Progenitor cell of endocrine pancreas (in vitro differentiated cells): Measurements from ENCODE around the gene AMH. TPM values are rescaled to one million over a fixed set of nuclear protein-coding genes. Genes with fewer than 3 reads are reported as not detected.
A peak's percentile ranks its signal among the peaks of the same experiment; 100 is the strongest.

Experiments used
- DNase-seq: peaks from one replicate; pipeline ENCODE4 v3.0.0; 2021; ENCODE audit warnings: low spot score; ENCODE audit not compliant: unreplicated experiment
- H3K27ac Mint-ChIP-seq: 2 replicates; pipeline ENCODE4 v1.8.0; 2021; ENCODE audit warnings: mild to moderate bottlenecking, moderate library complexity, mixed read lengths
- H3K27me3 Mint-ChIP-seq: 2 replicates; pipeline ENCODE4 v1.8.0; 2021; ENCODE audit warnings: mixed read lengths
- H3K36me3 Mint-ChIP-seq: 2 replicates; pipeline ENCODE4 v1.8.0; 2022; ENCODE audit warnings: mixed read lengths; ENCODE audit not compliant: insufficient read depth
- H3K4me1 Mint-ChIP-seq: 2 replicates; pipeline ENCODE4 v1.8.0; 2021; ENCODE audit warnings: low read depth, mixed read lengths
- H3K4me3 Mint-ChIP-seq: 2 replicates; pipeline ENCODE4 v1.8.0; 2021; ENCODE audit warnings: low read depth, mild to moderate bottlenecking, moderate library complexity, mixed read lengths
- H3K9me3 Mint-ChIP-seq: 2 replicates; pipeline ENCODE4 v1.8.0; 2021; ENCODE audit warnings: low read depth, mixed read lengths
- total RNA-seq: library from RNA; stranded (reverse); gene quantifications from 2 replicates; pipeline ENCODE4 v1.2.1, GENCODE V29; 2021
- TF ChIP-seq, protein P1 (sequence below): fragments of 200-600 bp; sonication (generic); IDR thresholded peaks from one replicate; pipeline ENCODE4 v1.5.0; 2021; ENCODE audit warnings: antibody characterized with exemption, mild to moderate bottlenecking; ENCODE audit not compliant: unreplicated experiment

The AMH gene
- total RNA-seq, 1 donor from 2014 or later, result 58.4 TPM

DNA sequence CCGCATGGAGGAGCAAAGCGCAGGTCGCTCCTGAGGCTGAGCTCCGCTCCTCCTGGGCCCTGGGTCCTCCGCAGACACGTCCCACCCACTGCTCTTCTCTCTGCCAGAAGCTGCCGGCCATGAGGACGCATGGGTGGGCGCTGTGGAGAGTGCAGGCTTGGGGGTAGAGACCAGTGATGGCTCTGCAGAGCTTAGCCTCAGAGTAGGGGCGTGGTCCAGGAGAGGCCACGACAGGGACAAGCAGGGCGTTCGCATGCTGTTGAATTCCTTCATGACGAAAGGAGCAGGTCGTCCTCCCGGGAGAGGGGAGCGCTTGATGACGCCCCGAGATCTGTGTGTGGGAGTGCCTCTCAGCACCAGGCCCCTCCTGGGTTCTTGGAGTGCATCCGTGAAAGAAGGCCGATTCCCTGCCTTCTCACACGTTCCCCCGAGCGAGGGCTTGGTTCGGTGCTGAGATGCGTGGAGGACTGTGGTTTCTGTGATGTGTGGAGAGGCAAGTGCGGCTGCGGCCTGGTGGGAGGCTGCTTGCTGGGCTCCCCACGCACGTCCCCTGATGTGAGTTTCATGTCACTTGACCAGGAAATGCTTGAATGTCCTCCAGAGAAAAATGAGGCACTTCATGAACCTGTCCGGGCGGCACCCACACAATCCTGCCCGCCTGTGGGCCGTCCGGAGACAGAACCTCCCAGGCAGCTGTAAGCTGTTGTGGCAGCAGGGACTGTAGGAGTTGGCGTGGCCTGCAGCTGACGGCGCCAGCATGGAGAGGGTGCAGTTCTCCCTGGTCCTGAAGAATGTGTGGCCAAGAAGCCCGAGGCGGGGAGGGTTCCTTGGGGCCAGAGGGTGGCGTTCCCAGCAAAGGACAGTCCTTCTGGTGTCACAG, 8.0 kb upstream of the AMH start:
- Mint-ChIP-seq H3K27me3 (no peaks in the 10 kb centered on the region), H3K4me1 (peaks cover 33% of the 10 kb centered on the region), H3K36me3 (peaks cover 9% of the 10 kb centered on the region), H3K9me3 (no peaks in the 10 kb centered on the region), H3K4me3 (peak overlapping the region; percentile 95), H3K27ac (peak overlapping the region; percentile 92)
- TF ChIP-seq, protein P1, sequence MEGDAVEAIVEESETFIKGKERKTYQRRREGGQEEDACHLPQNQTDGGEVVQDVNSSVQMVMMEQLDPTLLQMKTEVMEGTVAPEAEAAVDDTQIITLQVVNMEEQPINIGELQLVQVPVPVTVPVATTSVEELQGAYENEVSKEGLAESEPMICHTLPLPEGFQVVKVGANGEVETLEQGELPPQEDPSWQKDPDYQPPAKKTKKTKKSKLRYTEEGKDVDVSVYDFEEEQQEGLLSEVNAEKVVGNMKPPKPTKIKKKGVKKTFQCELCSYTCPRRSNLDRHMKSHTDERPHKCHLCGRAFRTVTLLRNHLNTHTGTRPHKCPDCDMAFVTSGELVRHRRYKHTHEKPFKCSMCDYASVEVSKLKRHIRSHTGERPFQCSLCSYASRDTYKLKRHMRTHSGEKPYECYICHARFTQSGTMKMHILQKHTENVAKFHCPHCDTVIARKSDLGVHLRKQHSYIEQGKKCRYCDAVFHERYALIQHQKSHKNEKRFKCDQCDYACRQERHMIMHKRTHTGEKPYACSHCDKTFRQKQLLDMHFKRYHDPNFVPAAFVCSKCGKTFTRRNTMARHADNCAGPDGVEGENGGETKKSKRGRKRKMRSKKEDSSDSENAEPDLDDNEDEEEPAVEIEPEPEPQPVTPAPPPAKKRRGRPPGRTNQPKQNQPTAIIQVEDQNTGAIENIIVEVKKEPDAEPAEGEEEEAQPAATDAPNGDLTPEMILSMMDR, result no peak
- no peak for DNase-seq

GRCh38 chr19:2242092-2242537, 7.0 kb upstream of the AMH start:
- H3K9me3 Mint-ChIP-seq, result no peaks in the 10 kb centered on the region
- H3K4me3 Mint-ChIP-seq, result no peak overlapping the region
- peak overlapping the region; percentile 64 for H3K27ac Mint-ChIP-seq
- no peaks in the 10 kb centered on the region for H3K27me3 Mint-ChIP-seq
- TF ChIP-seq, protein P1, result no peak
- H3K36me3 Mint-ChIP-seq, result peaks cover 8% of the 10 kb centered on the region
- DNase-seq, result no peak
- H3K4me1 Mint-ChIP-seq, result peaks cover 30% of the 10 kb centered on the region

GRCh38 chr19:2242816-2243215, 6.3 kb upstream of the AMH start:
- TF ChIP-seq, protein P1, result no peak
- Mint-ChIP-seq H3K4me3 (peak overlapping the region; percentile 21), H3K4me1 (peaks cover 27% of the 10 kb centered on the region)

DNA sequence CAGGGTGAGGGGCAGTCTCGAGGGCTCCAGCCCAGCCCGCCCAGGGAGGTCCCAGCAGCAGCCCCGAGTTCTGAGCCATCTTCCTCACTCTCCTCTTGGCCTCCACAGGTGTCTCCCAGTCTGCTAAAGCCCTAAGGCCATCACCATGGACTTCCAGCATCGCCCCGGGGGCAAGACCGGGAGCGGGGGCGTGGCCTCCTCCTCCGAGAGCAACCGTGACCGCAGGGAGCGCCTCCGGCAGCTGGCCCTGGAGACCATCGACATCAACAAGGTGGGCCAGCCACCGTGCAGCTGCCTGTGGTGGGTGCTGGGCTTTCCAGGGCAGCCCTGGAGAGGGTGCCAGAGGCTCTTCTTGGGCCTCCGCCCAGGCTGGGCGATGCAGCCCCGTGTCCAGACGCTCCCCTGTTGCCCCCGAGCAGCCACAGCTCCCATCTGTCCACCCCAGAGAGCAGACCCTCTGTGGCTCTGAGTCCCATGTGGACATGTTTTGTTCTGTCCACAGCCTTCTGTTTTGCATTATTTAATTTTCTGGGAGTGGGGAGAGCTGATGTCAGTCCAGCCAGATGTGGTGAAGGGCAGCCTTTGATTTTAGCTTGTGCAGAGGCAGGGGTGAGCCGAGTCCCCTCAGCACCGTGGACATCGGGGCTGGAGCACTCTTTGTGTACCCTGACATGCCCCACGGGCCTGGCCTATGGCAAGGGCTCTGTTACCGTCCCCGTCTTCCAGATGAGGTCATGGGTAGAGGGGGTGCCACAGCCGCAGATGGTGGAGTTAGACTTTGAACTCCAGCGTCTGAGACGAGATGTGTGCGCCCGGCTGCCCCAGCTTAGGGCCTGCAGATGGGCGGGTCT, 5.6 kb upstream of the AMH start:
- Mint-ChIP-seq H3K4me3 (no peak overlapping the region), H3K36me3 (peaks cover 8% of the 10 kb centered on the region)

More at GRCh38 chr19:2242816-2243215, 6.3 kb upstream of the AMH start:
- no peak for DNase-seq
- Mint-ChIP-seq H3K36me3 (peaks cover 8% of the 10 kb centered on the region), H3K9me3 (no peaks in the 10 kb centered on the region), H3K27me3 (no peaks in the 10 kb centered on the region), H3K27ac (peak overlapping the region; percentile 67)

DNA sequence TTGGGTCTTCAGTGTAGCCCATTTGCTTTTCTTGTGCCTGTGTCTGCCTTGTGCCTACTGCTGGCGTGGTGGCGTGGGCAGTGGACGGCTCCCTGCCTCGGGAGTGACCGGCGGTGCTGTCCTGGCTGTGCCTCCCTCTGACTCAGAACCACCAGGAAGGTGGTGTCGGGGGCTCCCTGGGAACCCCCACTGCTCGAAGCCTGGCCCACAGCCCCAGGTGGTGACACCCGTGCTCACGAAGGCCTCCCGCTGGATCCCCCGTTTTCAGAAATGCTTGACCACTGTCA, 5.1 kb upstream of the AMH start:
- no peak overlapping the region for H3K27ac Mint-ChIP-seq
- no peaks in the 10 kb centered on the region for H3K9me3 Mint-ChIP-seq

More for the DNA sequence above, 5.6 kb upstream of the AMH start:
- no peaks in the 10 kb centered on the region for H3K9me3 Mint-ChIP-seq
- H3K27me3 Mint-ChIP-seq, result no peaks in the 10 kb centered on the region
- peak overlapping the region; percentile 69 for H3K27ac Mint-ChIP-seq
- H3K4me1 Mint-ChIP-seq, result peaks cover 20% of the 10 kb centered on the region
- TF ChIP-seq, protein P1, result no peak
- no peak for DNase-seq

More for the DNA sequence above, 5.1 kb upstream of the AMH start:
- H3K36me3 Mint-ChIP-seq, result peaks cover 8% of the 10 kb centered on the region
- no peak overlapping the region for H3K4me3 Mint-ChIP-seq
- peaks cover 17% of the 10 kb centered on the region for H3K4me1 Mint-ChIP-seq
- DNase-seq, result no peak
- no peaks in the 10 kb centered on the region for H3K27me3 Mint-ChIP-seq
- TF ChIP-seq, protein P1, result no peak
